Neuron (in vitro differentiated cells): ENCODE data around the gene P4HB.

Experiments used
- H2AFZ ChIP-seq: one replicate; pipeline ENCODE4 v1.6.1; 2013; ENCODE audit warnings: low read depth, mild to moderate bottlenecking, inconsistent platforms, low read length, moderate library complexity
- H3K27me3 ChIP-seq: one replicate; pipeline ENCODE4 v1.6.1; 2013; ENCODE audit warnings: low read length; ENCODE audit not compliant: insufficient read depth
- H3K36me3 ChIP-seq: one replicate; pipeline ENCODE4 v1.6.1; 2013; ENCODE audit warnings: low read length; ENCODE audit not compliant: insufficient read depth
- H3K4me1 ChIP-seq: one replicate; pipeline ENCODE4 v1.6.1; 2013; ENCODE audit warnings: low read length; ENCODE audit not compliant: insufficient read depth
- H3K4me3 ChIP-seq: 2 replicates; pipeline ENCODE4 v1.5.1; 2013; ENCODE audit warnings: mild to moderate bottlenecking, low read length, moderate library complexity
- H3K9me3 ChIP-seq: one replicate; pipeline ENCODE4 v1.6.1; 2013; ENCODE audit warnings: low read length

The P4HB gene

DNA sequence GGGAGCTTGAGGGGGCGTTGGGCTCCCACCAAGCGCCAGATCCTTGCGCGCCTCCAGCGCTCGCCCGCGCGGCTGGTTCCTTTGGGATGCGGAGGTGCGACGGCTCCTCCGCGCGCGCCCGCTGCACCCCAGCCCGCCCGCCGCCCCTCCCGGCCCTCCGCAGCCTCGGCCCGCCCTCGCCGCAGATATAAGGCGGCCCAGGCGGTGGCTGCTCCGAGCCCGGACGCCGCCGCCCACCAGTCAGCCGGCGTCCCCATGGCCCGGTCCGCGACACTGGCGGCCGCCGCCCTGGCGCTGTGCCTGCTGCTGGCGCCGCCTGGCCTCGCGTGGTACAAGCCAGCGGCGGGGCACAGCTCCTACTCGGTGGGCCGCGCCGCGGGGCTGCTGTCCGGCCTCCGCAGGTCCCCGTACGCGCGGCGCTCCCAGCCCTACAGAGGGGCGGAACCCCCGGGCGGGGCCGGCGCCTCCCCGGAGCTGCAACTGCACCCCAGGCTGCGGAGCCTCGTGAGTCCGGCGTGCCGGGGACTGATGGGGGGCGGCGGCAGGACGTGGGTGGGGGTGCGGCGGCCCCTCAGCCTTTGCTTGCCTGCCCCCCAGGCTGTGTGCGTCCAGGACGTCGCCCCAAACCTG is 41.8 kb upstream of the P4HB start, which contains the start of gene NPB:
NPB (plus strand) TSS at position 216 of the 630 bp plus-strand sequence; CDS start at position 256, 40 bp downstream.
- Histone ChIP-seq H2AFZ (no peak within 1 kb of the TSS), H3K27me3 (no peaks in the 10 kb centered on the region), H3K9me3 (no peaks in the 10 kb centered on the region), H3K4me1 (no peaks in the 10 kb centered on the region), H3K4me3 (no peak within 1 kb of the TSS), H3K36me3 (peaks cover 39% of the 10 kb centered on the region)

DNA sequence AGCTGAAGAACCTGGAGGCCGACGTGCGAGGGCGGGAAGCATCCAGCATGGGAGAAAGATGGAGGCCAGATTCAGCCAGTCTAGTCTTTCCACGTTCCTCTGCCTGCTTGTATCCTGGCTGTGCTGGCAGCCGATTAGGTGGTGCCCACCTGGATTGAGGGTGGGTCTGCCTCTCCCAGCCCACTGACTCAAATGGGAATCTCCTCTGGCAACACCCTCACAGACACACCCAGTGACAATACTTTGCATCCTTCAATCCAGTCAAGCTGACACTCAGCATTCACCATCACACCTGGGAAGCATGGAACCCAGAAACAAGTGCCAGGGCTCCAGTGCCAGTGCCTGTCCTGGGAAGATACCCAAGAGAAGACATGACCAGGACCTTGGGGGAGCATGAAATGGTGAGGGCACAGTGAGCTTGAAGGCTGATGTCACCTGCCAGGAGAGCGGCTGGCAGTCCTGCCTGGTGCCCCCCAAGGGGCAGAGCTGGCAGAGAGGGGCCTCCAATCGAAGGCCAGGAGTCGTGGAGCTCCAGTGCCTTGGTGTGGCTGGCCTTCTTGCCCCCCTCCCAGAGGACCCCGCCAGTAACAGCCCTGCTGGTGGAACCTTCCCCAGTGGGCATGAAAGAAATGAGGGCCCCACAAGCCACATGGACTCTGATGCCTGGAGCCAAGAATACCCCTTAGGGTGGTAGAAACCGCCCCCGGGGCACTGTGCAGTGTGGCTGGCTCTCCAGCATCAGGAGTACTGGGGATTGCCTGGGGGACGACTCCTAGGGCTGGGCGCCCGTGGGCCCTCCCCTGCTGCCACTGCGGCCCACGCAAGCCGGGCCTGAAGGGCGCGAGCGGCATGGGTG is 41.1 kb upstream of the P4HB start:
- H3K4me1 ChIP-seq = no peaks in the 10 kb centered on the region
- H3K9me3 ChIP-seq = no peaks in the 10 kb centered on the region
- H3K36me3 ChIP-seq = peaks cover 40% of the 10 kb centered on the region
- H2AFZ ChIP-seq = no peak overlapping the region
- H3K4me3 ChIP-seq = no peak overlapping the region
- H3K27me3 ChIP-seq = no peaks in the 10 kb centered on the region

DNA sequence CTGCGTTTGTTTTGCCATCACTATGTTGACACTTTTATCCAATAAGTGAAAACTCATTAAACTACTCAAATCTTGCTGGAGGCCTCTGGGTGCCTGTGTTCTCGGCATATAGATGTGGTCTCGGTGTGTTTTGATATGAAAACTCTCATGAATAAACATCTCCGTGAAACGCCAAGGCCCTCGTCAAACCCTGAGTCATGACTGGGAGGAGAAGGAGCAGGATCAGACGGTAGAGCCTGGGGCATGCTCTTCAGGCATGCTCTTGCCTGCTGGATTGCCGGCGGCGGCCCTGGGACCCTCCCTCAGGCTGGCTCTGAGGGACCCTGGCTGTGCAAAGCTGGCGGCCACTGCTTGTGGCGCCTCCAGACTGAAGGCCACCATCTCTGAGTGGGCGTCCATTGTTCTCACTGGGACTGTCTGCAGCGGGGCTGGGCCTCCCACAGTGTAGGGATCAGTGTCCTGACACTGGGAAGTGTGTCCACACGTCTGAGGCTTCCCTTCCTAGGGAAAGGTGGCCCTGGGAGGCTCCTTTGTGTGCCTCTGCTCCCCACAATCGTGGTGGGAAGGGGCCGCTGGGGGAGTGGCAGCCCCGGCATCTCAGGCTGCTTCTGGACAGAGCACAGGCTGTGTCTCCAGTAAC is 40.0 kb upstream of the P4HB start:
- Histone ChIP-seq H3K36me3 (peaks cover 40% of the 10 kb centered on the region), H3K9me3 (no peaks in the 10 kb centered on the region), H3K4me3 (no peak overlapping the region), H3K27me3 (no peaks in the 10 kb centered on the region), H3K4me1 (no peaks in the 10 kb centered on the region), H2AFZ (no peak overlapping the region)

- Histone ChIP-seq H2AFZ (no peak overlapping the region), H3K9me3 (no peaks in the 10 kb centered on the region), H3K27me3 (no peaks in the 10 kb centered on the region), H3K4me1 (no peaks in the 10 kb centered on the region), H3K36me3 (peaks cover 45% of the 10 kb centered on the region), H3K4me3 (no peak overlapping the region)
Observed at GRCh38 chr17:81899514-81900166, 39.3 kb upstream of the P4HB start.

DNA sequence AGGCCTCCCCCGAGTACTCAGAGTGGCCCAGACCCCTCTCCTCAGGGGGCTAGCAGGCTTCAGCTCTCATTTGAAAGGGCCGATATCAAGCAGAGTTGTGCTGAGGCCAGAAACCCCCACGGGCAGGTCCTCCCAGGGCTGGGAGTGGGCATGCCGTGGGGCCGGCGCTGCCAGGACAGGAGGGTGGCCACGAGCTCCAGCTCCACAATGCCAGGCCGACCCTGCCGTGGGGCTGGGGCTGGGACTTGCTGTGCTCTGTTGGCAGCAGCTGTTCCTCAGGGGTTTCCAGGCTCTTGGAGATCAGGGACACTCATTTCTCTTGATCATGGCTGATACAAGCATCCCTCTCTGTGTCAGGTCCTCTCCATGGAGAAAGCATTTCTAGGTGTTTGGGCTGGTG is 38.5 kb upstream of the P4HB start:
- Histone ChIP-seq H3K36me3 (peaks cover 50% of the 10 kb centered on the region), H3K9me3 (no peaks in the 10 kb centered on the region), H2AFZ (no peak overlapping the region), H3K27me3 (no peaks in the 10 kb centered on the region), H3K4me1 (no peaks in the 10 kb centered on the region), H3K4me3 (no peak overlapping the region)

DNA sequence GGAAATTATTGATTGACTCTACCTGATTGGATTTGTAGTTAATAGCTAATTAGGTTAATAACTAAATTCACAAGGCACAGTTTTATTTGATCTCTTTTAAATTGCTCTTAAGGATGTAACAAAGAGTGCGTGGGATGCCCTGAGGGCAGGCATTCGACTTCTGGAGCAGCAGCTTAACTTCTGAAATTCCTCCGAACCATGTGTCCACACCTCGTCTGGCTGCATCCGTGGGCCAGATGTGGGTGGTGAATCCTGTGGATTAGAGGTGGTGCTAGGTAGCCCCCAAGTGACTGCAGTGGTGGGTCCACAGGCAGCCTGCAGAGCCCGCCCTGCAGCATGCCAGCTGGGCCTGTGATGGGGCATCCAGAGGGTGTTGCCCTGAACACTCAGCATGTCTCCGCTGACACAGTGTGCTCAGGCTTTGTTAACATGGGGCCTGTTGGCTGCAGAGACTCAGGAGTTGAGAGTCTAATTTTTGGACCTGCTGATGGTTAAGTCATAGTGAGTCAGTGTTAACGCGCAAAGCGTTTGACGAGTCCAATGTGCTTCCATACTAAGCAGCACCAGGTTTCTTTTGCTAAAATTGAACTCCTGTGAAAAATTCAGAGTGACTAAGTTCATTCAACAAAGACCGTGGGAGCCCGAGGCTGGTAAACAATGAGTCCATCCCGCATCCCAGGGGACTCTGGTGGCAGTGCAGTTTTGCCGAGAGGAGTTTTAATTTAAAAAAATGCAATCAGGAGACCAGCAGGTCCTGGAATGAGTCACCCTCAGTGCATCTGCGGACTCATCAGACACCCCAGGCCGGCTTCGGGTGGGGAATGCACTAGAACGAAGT is 37.9 kb upstream of the P4HB start:
- Histone ChIP-seq H3K4me1 (no peaks in the 10 kb centered on the region), H3K36me3 (peaks cover 55% of the 10 kb centered on the region), H3K9me3 (no peaks in the 10 kb centered on the region), H3K4me3 (no peak overlapping the region), H2AFZ (no peak overlapping the region), H3K27me3 (no peaks in the 10 kb centered on the region)

DNA sequence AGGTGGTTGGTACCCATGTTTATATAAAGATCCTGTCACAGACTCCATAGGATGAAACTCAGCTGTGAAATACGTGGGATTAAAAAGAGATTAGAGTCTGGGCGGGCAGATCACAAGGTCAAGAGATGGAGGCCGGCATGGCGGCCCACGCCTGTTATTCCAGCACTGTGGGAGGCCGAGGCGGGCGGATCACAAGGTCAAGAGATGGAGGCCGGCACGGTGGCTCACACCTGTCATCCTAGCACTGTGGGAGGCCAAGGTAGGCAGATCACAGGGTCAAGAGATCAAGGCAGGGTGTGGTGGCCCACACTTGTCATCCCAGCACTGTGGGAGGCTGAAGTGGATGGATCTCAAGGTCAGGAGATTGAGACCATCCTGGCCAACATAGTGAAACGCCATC is 35.1 kb upstream of the P4HB start:
- no peak overlapping the region for H3K4me3 ChIP-seq
- no peaks in the 10 kb centered on the region for H3K27me3 ChIP-seq
- H3K9me3 ChIP-seq = no peaks in the 10 kb centered on the region
- H3K36me3 ChIP-seq = peaks cover 56% of the 10 kb centered on the region
- H3K4me1 ChIP-seq = peaks cover 8% of the 10 kb centered on the region
- H2AFZ ChIP-seq = no peak overlapping the region

- H2AFZ ChIP-seq = no peak overlapping the region
- H3K4me3 ChIP-seq = peak overlapping the region; percentile 72
- H3K4me1 ChIP-seq = peaks cover 17% of the 10 kb centered on the region
- H3K9me3 ChIP-seq = no peaks in the 10 kb centered on the region
- no peaks in the 10 kb centered on the region for H3K27me3 ChIP-seq
- peaks cover 59% of the 10 kb centered on the region for H3K36me3 ChIP-seq
Observed at GRCh38 chr17:81891303-81891552, 30.9 kb upstream of the P4HB start.

- H3K36me3 ChIP-seq = peaks cover 64% of the 10 kb centered on the region
- no peak overlapping the region for H2AFZ ChIP-seq
- H3K27me3 ChIP-seq = no peaks in the 10 kb centered on the region
- no peaks in the 10 kb centered on the region for H3K9me3 ChIP-seq
- H3K4me3 ChIP-seq = peak overlapping the region; percentile 72
- peaks cover 17% of the 10 kb centered on the region for H3K4me1 ChIP-seq
Observed at GRCh38 chr17:81890447-81891302, 30.3 kb upstream of the P4HB start.

DNA sequence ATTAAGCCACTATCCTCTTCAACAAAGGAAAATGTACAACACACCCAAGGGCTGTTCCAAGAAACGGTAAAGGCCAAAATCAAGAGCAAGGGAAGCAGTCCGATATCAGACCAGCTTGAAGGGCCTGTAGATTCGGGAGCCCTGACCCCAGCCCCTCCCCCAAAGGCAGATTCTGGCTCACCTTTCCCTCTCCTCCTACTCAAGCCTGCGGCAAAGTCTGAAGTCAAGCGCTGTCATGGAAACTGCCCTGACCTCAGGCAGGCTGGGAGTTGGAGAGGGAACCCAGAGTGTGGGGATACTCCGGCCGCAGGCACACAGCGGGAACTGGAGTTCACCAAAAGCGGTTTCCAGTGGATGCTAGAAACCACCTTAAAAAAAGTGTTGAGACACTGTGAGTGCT is 29.3 kb upstream of the P4HB start:
- H3K36me3 ChIP-seq = peaks cover 66% of the 10 kb centered on the region
- no peak overlapping the region for H2AFZ ChIP-seq
- peak overlapping the region; percentile 72 for H3K4me3 ChIP-seq
- H3K9me3 ChIP-seq = no peaks in the 10 kb centered on the region
- H3K27me3 ChIP-seq = no peaks in the 10 kb centered on the region
- H3K4me1 ChIP-seq = peaks cover 17% of the 10 kb centered on the region

GRCh38 chr17:81888988-81889595 is 28.8 kb upstream of the P4HB start:
- no peaks in the 10 kb centered on the region for H3K27me3 ChIP-seq
- H3K4me1 ChIP-seq = peaks cover 17% of the 10 kb centered on the region
- H3K9me3 ChIP-seq = no peaks in the 10 kb centered on the region
- H3K36me3 ChIP-seq = peaks cover 66% of the 10 kb centered on the region
- no peak overlapping the region for H2AFZ ChIP-seq
- no peak overlapping the region for H3K4me3 ChIP-seq
